Activated CD4-positive, alpha-beta memory T cell treated with anti-CD3 and anti-CD28 coated beads for 36 hours (primary cell): ENCODE data around the gene ADARB1. TPM values are rescaled to one million over a fixed set of nuclear protein-coding genes. Genes with fewer than 3 reads are reported as not detected.

Experiments
- CTCF ChIA-PET: fragments of 350-600 bp; sonication (Branson Sonifier 250); formaldehyde crosslinking; loops from one replicate; lab custom pipeline; 2021; ENCODE audit warnings: antibody characterized with exemption, inconsistent platforms; lab: Charles Lee
- POLR2A ChIA-PET: fragments of 350-600 bp; sonication (Branson Sonifier 250); formaldehyde crosslinking; loops from one replicate; lab custom pipeline; 2021; ENCODE audit warnings: antibody characterized with exemption; lab: Charles Lee
- DNase-seq: peaks from one replicate; pipeline ENCODE4 v3.0.0-alpha.2; 2020
- H3K27ac Mint-ChIP-seq: one replicate; pipeline ENCODE4 v1.8.0; 2021; ENCODE audit warnings: mixed read lengths
- H3K27me3 Mint-ChIP-seq: one replicate; pipeline ENCODE4 v1.8.0; 2021; ENCODE audit warnings: mixed read lengths
- H3K36me3 Mint-ChIP-seq: one replicate; pipeline ENCODE4 v1.8.0; 2021; ENCODE audit warnings: mixed read lengths
- H3K4me1 Mint-ChIP-seq: one replicate; pipeline ENCODE4 v1.8.0; 2021; ENCODE audit warnings: low read depth, mixed read lengths
- H3K4me3 Mint-ChIP-seq: one replicate; pipeline ENCODE4 v1.8.0; 2021; ENCODE audit warnings: mild to moderate bottlenecking, mixed read lengths
- H3K9me3 Mint-ChIP-seq: one replicate; pipeline ENCODE4 v1.8.0; 2021; ENCODE audit warnings: mixed read lengths
- intact Hi-C: fragments of 100-400 bp; cut with micrococcal nuclease; formaldehyde crosslinking; loops from one replicate; pipeline ENCODE4 v1.15.1; 2023
- total RNA-seq, 2 experiments: library from RNA; stranded (reverse); gene quantifications; one replicate each; pipeline ENCODE4 v1.2.3, GENCODE V29; 2021

ADARB1 gene
- total RNA-seq, 2 experiments from 2014 or later, result 37.6 to 40.6 TPM

DNA sequence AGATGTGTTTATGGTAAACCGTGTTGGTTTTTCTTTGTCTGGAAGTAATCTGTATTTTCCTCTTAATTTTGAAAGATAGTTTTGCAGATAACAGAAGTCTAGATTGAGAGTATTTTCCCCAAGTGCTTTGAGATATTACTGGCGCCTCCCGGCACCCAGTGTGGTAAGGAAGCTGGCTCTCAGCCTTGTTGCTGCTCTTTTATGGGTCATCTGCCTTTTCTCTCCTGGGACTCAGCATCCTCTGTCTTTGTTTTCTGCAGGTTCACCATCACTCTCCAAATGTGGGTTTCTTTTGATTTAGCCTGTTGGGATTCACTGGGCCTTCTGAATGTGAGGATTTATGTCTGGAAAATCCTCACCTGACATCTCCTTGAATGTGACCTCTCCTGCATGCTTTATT is 175.9 kb downstream of the ADARB1 start:
- Mint-ChIP-seq H3K4me1 (peaks cover 8% of the 10 kb centered on the region), H3K27me3 (peaks cover 9% of the 10 kb centered on the region), H3K4me3 (no peak overlapping the region), H3K27ac (no peak overlapping the region), H3K36me3 (no peaks in the 10 kb centered on the region), H3K9me3 (no peaks in the 10 kb centered on the region)
- intact Hi-C loops, result no loop called here
- POLR2A ChIA-PET, result no interaction called here
- CTCF ChIA-PET, result interaction anchor here (1.0 kb wide), 1 partner anchor 110 kb away, joined by 4 read pairs; no protein-coding TSS in a partner anchor
- DNase-seq, result no peak

DNA sequence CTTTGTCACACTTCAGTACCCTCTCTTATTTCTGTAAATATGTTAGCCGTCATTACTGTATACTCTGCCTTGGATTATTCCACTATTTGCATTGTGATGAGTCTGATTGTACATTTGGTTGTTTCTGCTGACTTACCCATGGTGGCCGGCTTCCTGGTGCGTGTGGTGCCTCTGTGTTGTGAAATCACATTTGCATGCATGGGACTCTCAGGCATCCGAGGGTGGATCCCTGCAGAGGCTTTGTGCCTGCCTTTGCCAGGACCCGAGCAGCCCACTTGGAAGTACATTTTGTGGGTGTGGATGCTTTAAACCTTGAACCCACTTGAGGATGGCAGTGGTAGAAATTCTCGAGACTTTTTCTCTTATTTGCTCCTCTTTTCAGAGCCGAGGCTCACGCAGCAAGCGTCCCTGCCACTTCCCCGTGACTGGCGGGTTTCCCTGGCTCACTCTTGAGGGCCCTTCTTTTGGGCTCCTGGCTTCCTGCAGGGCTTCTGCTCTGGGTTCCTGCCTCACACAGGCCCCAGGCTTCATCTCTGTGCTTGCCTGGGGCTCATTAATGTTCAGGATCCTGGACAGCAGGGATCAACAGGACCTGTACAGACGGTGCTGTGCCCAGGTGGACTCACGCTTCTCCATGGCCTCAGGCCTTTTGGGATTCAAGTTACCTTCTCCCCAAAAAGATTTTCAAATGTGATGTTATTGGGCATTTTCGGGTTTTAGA is 176.7 kb downstream of the ADARB1 start:
- H3K27me3 Mint-ChIP-seq, result peaks cover 12% of the 10 kb centered on the region
- intact Hi-C loops, result no loop called here

DNA sequence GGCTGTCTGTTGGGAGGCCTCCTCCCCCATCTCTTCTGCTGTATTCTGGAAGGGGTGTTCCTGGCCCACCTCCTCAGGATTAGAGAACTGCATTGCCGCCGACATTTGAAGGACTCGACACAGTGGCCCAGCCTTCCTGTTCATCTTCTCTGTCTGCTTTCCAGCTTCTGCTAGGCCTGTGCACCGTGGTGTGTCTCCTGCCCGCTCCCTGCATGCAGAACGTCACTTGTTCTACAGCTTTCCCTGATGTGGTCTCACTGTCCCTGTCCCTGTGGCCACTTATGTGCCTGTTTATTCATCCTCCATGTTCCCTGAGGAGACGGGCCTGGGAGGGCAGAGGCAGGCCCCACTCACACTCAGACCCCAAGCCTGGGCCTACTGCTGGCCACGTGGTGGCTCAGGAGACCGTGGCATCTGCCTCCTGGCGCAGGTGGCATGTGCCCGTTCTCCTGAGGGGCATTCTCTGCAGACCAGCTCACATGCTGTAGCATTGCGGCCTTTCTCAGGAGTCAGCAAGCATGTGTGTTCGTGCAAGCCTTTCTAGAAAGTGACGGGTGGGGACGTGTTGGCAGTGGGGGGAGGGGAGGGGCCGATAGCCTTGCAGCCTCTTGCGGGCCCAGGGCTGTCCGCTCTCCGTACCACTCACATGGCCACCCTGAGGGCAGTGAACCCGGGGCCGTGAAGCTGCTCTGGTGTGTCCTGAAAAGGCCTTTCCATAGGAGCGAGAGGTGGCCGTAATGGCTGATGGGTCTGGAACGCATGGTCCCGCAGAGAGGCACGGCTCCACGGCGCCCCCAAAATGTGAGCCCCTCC is 177.5 kb downstream of the ADARB1 start:
- intact Hi-C loops, result no loop called here
- no peaks in the 10 kb centered on the region for H3K36me3 Mint-ChIP-seq
- ChIA-PET POLR2A (no interaction called here), CTCF (no interaction called here)
- H3K4me1 Mint-ChIP-seq, result peaks cover 15% of the 10 kb centered on the region
- H3K9me3 Mint-ChIP-seq, result no peaks in the 10 kb centered on the region
- DNase-seq, result no peak
- peaks cover 13% of the 10 kb centered on the region for H3K27me3 Mint-ChIP-seq
- H3K27ac Mint-ChIP-seq, result no peak overlapping the region
- H3K4me3 Mint-ChIP-seq, result no peak overlapping the region

More for the DNA sequence above, 176.7 kb downstream of the ADARB1 start:
- no peak for DNase-seq
- ChIA-PET CTCF (no interaction called here), POLR2A (no interaction called here)
- H3K36me3 Mint-ChIP-seq, result no peaks in the 10 kb centered on the region
- H3K27ac Mint-ChIP-seq, result no peak overlapping the region
- H3K4me3 Mint-ChIP-seq, result no peak overlapping the region
- H3K4me1 Mint-ChIP-seq, result peaks cover 14% of the 10 kb centered on the region
- no peaks in the 10 kb centered on the region for H3K9me3 Mint-ChIP-seq

DNA sequence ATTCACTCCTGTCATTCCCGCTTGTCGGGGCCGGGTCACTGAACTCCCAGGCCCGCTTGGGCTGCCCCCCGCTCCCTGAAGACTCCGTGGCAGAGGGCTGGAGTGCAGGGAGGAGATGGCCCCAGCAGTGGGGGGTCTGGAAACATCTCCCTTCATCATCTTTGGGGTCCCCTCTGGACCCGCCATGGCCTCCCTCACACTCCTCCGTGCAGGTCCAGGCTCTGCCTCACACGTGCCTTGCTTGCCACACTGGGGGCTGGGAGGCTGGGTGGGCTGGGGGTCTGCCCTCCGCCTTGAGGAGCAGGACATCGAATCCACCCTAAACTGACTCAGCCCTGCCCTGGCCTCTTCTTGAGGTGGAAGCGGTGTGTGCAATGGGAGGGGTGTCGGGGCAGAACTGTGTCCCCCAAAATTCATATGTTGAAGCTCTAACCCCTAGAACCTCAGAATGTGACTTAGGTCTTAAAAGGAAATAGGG is 178.1 kb downstream of the ADARB1 start:
- CTCF ChIA-PET, result no interaction called here
- Mint-ChIP-seq H3K9me3 (no peaks in the 10 kb centered on the region), H3K27ac (no peak overlapping the region), H3K36me3 (no peaks in the 10 kb centered on the region), H3K27me3 (peaks cover 11% of the 10 kb centered on the region), H3K4me1 (peaks cover 15% of the 10 kb centered on the region), H3K4me3 (no peak overlapping the region)
- intact Hi-C loops, result no loop called here
- POLR2A ChIA-PET, result no interaction called here
- no peak for DNase-seq

DNA sequence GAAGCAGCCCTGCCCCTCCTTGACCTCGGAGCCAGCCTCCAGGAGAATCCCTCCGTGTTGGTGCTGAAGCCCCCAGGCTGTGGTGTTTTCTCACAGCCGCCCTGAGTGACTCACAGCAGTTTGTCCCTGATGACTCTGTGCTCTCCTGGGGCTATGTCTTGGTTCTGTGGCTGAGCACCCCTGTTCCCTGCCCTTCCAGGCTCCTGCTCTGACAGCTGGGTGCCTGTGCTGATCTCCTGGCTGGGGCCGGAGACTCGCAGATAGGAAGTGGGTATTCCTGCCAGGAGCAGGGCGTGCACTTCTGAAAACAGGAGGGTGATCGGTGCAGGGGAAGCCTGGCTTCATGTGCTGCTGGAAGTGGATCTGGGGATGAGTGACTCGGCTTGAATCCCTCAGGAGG is 178.8 kb downstream of the ADARB1 start:
- H3K36me3 Mint-ChIP-seq, result no peaks in the 10 kb centered on the region
- H3K27me3 Mint-ChIP-seq, result peaks cover 9% of the 10 kb centered on the region
- peaks cover 15% of the 10 kb centered on the region for H3K4me1 Mint-ChIP-seq
- ChIA-PET POLR2A (no interaction called here), CTCF (no interaction called here)
- intact Hi-C loops, result no loop called here
- no peak overlapping the region for H3K4me3 Mint-ChIP-seq
- no peaks in the 10 kb centered on the region for H3K9me3 Mint-ChIP-seq
- no peak overlapping the region for H3K27ac Mint-ChIP-seq
- no peak for DNase-seq

DNA sequence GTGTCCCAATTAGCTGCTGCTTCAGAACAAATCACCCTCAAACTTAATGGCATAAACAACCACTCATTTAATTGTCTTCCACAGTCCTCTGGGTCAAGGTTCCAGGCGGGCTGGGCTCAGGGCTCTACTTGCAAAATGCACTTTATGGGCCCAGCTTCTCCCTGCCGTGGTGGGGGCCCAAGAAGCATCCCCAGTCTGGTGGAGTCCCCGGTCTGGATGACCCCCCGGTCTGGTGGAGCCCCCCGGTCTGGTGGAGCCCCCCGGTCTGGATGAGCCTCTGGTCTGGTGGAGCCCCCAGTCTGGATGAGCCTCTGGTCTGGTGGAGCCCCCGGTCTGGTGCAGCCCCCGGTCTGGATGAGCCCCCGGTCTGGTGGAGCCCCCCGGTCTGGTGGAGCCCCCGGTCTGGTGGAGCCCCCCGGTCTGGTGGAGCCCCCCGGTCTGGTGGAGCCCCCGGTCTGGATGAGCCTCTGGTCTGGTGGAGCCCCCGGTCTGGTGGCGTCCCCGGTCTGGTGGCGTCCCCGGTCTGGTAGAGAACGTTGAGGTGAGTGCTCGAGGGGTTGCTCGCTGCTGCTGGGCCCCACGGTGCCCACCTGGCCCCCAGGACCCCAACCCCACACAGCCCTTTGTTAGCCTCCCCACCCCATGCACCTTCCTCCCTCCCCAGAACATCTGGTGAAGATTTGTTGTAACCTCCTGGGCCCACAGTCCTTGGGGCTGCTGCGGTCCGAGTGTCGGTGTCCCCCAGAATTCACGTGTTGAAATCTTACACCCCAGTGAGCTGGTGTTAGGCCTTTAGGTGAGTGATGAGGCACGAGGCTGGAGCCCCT is 179.5 kb downstream of the ADARB1 start:
- Mint-ChIP-seq H3K4me3 (no peak overlapping the region), H3K36me3 (no peaks in the 10 kb centered on the region)
- intact Hi-C loops, result no loop called here

DNA sequence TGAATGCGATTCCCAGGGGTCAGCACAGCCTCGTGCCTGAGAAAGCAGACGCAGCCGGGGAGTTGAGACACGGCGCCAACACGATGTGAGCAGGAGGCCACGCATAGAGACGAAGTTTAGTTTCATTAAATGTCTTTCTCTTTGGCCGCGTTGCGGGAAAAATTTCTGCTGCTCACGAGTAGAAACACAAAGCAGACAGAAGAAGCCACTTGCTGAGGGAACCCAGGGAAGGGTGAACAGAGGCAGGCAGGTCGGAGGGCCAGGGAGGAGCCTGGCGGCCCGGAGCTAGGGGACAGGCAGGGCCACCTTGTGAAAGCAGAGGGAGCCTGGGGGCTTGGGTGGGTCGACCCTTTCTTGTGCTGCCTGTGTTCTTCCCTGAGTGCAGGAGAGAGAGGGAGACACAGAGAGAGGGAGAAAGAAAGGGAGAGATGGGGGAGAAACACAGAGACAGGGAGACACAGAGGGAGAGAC is 180.1 kb downstream of the ADARB1 start:
- intact Hi-C loops, result no loop called here
- H3K27ac Mint-ChIP-seq, result no peak overlapping the region
- no peaks in the 10 kb centered on the region for H3K9me3 Mint-ChIP-seq
- H3K27me3 Mint-ChIP-seq, result peaks cover 9% of the 10 kb centered on the region
- peaks cover 15% of the 10 kb centered on the region for H3K4me1 Mint-ChIP-seq
- no peak for DNase-seq
- H3K4me3 Mint-ChIP-seq, result no peak overlapping the region
- POLR2A ChIA-PET, result no interaction called here
- no peaks in the 10 kb centered on the region for H3K36me3 Mint-ChIP-seq
- CTCF ChIA-PET, result no interaction called here

More for the DNA sequence above, 179.5 kb downstream of the ADARB1 start:
- Mint-ChIP-seq H3K9me3 (no peaks in the 10 kb centered on the region), H3K27me3 (peaks cover 9% of the 10 kb centered on the region), H3K4me1 (peaks cover 15% of the 10 kb centered on the region), H3K27ac (no peak overlapping the region)
- POLR2A ChIA-PET, result no interaction called here
- CTCF ChIA-PET, result no interaction called here
- DNase-seq, result no peak

DNA sequence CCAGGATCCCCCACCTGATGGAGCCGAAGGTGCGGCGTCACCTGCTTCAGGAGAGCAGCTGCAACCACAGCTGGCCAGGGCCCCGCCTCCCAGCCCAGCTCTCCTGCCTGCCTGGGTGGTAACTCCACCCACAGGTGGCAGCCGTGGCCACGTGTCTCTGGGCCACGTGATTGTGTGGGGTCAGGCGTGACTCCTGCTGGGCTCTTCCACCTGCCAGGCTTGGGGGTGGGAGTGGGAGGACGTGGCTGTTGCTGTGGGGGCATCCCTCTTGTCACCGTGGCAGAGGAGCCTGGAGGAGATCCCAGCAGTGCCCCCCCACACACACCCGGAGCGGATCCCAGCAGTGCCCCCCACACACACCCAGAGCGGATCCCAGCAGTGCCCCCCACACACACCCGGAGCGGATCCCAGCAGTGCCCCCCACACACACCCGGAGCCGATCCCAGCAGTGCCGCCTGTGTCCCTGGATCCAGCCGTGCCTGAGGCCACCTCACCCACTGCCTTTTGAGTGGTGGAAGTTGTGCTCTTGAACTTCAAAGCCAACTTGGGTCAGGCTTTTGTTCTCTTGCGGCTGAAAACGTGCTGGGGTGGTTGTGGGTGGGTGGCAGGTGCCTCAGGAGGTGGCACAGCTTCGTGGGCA is 181.1 kb downstream of the ADARB1 start:
- DNase-seq, result peak; percentile 46
- intact Hi-C loops, result no loop called here
- POLR2A ChIA-PET, result no interaction called here
- CTCF ChIA-PET, result no interaction called here
- Mint-ChIP-seq H3K27ac (no peak overlapping the region), H3K36me3 (no peaks in the 10 kb centered on the region), H3K9me3 (no peaks in the 10 kb centered on the region), H3K27me3 (peaks cover 9% of the 10 kb centered on the region), H3K4me1 (peaks cover 15% of the 10 kb centered on the region), H3K4me3 (no peak overlapping the region)

DNA sequence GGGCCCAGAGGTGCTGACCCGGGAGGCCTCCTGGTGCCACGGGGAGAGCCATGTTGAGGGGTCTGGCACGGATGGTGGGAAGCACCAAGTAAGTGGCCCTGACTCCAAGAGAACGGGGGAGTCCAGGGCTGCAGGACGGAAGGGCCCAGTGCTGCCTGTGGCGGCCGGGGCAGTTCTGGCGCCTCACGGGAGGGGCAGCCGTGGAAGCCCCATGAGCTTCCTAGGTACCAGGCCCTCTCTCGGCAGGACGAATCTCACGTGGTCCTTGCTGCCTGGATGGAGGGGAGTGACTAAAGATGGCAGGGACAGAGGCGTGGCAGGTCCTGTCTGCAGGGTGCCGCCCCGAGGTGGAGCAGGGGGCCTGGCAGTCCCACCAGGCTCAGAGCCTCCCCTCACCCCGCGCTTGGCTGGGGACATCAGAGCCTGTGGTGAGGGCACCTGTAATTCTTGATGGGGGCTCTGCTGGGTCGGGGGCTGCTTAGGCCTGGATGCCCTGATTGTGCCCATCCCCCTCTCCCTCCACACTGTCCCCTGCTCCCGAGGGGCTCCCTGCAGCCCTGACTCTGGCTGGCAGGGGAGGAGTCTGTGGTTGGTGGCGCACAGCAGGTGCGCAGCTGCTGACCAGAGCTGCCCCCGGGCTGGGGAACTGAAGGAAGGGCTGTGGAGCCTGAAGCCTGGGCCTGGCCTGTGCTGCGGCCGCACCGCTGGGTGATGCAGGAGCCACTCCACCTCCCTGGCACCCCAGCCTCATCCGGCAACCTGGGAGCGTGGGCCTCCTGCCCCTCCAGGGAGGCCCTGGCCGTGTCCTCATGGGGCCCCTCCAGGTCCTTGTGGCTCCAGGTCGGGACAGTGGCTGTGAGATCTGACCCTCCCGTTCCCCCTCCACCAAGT is 181.9 kb downstream of the ADARB1 start:
- no peak overlapping the region for H3K27ac Mint-ChIP-seq
- H3K27me3 Mint-ChIP-seq, result peaks cover 9% of the 10 kb centered on the region
- intact Hi-C loops, result no loop called here
- no peaks in the 10 kb centered on the region for H3K36me3 Mint-ChIP-seq
- ChIA-PET CTCF (interaction anchor here (1.0 to 1.3 kb wide), 2 partner anchors 8 to 116 kb away, joined by 3 read pairs; no protein-coding TSS in a partner anchor), POLR2A (no interaction called here)
- no peak overlapping the region for H3K4me3 Mint-ChIP-seq
- peaks cover 15% of the 10 kb centered on the region for H3K4me1 Mint-ChIP-seq
- no peaks in the 10 kb centered on the region for H3K9me3 Mint-ChIP-seq
- DNase-seq, result no peak

DNA sequence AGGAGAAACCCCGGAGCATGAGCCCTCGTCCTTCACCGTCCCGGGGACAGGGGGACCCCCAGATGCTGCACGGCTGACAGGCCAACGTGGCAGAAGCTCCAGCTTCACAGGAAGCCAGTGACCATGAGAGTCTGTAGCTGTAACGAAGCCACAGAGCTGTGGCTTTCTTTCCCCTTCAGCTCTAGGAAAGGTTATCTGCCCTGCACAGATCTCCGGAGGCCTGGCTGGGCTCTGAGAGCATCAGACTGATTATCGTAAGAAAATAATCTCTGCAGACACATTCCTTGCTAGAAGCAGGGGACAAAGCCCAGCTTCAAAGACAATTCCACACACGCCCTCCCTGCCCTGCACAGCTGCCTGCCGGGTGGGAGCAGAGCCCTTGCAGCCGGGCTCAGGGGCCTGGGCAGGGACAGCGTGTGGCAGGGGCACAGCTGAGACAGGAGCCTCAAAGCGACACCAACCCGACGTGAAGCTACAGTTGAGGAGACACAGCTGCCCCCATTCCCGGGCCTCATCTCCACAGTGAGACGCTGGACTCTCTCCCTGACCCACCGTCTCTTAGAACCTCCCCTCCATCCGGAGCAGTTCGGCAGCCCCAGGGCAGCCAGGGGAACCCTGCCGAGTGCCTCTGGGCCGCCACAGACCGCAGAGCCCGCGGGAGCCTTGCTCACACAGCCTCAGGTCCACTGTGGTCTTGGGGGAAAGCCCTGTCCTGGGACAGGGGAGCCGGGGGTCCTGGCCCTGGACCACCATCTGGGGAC is 182.7 kb downstream of the ADARB1 start:
- Mint-ChIP-seq H3K36me3 (no peaks in the 10 kb centered on the region), H3K4me1 (peaks cover 15% of the 10 kb centered on the region), H3K27me3 (peaks cover 9% of the 10 kb centered on the region), H3K4me3 (no peak overlapping the region), H3K27ac (no peak overlapping the region), H3K9me3 (no peaks in the 10 kb centered on the region)
- ChIA-PET CTCF (interaction anchor here (1.0 to 1.3 kb wide), 2 partner anchors 8 to 117 kb away, joined by 3 read pairs; no protein-coding TSS in a partner anchor), POLR2A (no interaction called here)
- no peak for DNase-seq
- intact Hi-C loops, result no loop called here
